ENCODE results near the gene GARNL3. TPM values are rescaled to one million over a fixed set of nuclear protein-coding genes. Genes with fewer than 3 reads are reported as not detected.

Gene GARNL3
- total RNA-seq, 1 donor, result 5.8 TPM

GRCh38 chr9:127305206-127305837 lies 40.7 kb downstream of the GARNL3 start:
- no peak overlapping the region for H3K4me2 ChIP-seq (ENCODE audit: insufficient read depth, low read length)
- H2AFZ ChIP-seq (ENCODE audit: low read length), result no peak overlapping the region
- no peak for DNase-seq (ENCODE audit: insufficient read length, low spot score, missing footprints)
- H3K4me1 ChIP-seq (ENCODE audit: insufficient read depth, low read length), result peaks cover 8% of the 10 kb centered on the region
- H3K36me3 ChIP-seq (ENCODE audit: insufficient read depth, low read length), result no peaks in the 10 kb centered on the region
- no peaks in the 10 kb centered on the region for H3K9me3 ChIP-seq (ENCODE audit: low read depth, low read length)
- H3K27ac ChIP-seq (ENCODE audit: low read depth, low read length), result no peak overlapping the region
- no peaks in the 10 kb centered on the region for H3K79me2 ChIP-seq (ENCODE audit: insufficient read depth, low read length)
- no peaks in the 10 kb centered on the region for H4K20me1 ChIP-seq (ENCODE audit: insufficient read depth, low read length)
- H3K27me3 ChIP-seq (ENCODE audit: insufficient read depth, low read length), result no peaks in the 10 kb centered on the region
- TF ChIP-seq, protein P1, sequence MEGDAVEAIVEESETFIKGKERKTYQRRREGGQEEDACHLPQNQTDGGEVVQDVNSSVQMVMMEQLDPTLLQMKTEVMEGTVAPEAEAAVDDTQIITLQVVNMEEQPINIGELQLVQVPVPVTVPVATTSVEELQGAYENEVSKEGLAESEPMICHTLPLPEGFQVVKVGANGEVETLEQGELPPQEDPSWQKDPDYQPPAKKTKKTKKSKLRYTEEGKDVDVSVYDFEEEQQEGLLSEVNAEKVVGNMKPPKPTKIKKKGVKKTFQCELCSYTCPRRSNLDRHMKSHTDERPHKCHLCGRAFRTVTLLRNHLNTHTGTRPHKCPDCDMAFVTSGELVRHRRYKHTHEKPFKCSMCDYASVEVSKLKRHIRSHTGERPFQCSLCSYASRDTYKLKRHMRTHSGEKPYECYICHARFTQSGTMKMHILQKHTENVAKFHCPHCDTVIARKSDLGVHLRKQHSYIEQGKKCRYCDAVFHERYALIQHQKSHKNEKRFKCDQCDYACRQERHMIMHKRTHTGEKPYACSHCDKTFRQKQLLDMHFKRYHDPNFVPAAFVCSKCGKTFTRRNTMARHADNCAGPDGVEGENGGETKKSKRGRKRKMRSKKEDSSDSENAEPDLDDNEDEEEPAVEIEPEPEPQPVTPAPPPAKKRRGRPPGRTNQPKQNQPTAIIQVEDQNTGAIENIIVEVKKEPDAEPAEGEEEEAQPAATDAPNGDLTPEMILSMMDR (IDR thresholded peaks at IDR 0.05; ENCODE audit: extremely low read depth, low read depth, low read length), result no peak
- H3K4me3 ChIP-seq (ENCODE audit: insufficient read depth, low read length), result no peak overlapping the region

DNA sequence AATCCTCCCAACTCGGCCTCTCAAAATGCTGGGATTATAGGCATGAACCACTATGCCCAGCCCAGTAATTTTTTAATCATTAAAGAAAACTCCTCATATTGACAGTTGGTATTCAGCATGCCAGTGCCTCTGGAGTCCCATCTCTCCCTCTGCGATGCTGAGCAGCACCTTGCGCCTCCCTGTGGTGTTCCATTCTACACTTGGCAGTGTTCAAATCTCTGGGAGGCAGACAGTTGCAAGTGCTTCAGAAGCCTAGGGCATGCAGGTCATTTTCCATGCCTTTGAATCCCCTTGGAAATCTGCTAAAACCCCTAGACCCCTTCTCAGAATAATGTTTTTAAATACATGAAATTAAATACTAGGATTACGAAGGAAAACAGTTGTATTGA lies 41.3 kb downstream of the GARNL3 start:
- no peak overlapping the region for H3K27ac ChIP-seq (ENCODE audit: low read depth, low read length)
- H3K4me2 ChIP-seq (ENCODE audit: insufficient read depth, low read length), result no peak overlapping the region
- H4K20me1 ChIP-seq (ENCODE audit: insufficient read depth, low read length), result no peaks in the 10 kb centered on the region
- H3K4me3 ChIP-seq (ENCODE audit: insufficient read depth, low read length), result no peak overlapping the region
- DNase-seq (ENCODE audit: insufficient read length, low spot score, missing footprints), result no peak
- H3K79me2 ChIP-seq (ENCODE audit: insufficient read depth, low read length), result no peaks in the 10 kb centered on the region
- H3K9me3 ChIP-seq (ENCODE audit: low read depth, low read length), result no peaks in the 10 kb centered on the region
- H3K27me3 ChIP-seq (ENCODE audit: insufficient read depth, low read length), result no peaks in the 10 kb centered on the region
- no peaks in the 10 kb centered on the region for H3K36me3 ChIP-seq (ENCODE audit: insufficient read depth, low read length)
- peaks cover 8% of the 10 kb centered on the region for H3K4me1 ChIP-seq (ENCODE audit: insufficient read depth, low read length)
- TF ChIP-seq, protein P1 (IDR thresholded peaks at IDR 0.05; ENCODE audit: extremely low read depth, low read depth, low read length), result no peak
- no peak overlapping the region for H2AFZ ChIP-seq (ENCODE audit: low read length)

GRCh38 chr9:127307802-127308201 lies 43.2 kb downstream of the GARNL3 start:
- Histone ChIP-seq H4K20me1 (ENCODE audit: insufficient read depth, low read length) (no peaks in the 10 kb centered on the region), H3K9me3 (ENCODE audit: low read depth, low read length) (no peaks in the 10 kb centered on the region), H3K4me2 (ENCODE audit: insufficient read depth, low read length) (no peak overlapping the region), H3K27me3 (ENCODE audit: insufficient read depth, low read length) (no peaks in the 10 kb centered on the region), H3K36me3 (ENCODE audit: insufficient read depth, low read length) (no peaks in the 10 kb centered on the region), H3K79me2 (ENCODE audit: insufficient read depth, low read length) (no peaks in the 10 kb centered on the region), H3K27ac (ENCODE audit: low read depth, low read length) (no peak overlapping the region), H3K4me3 (ENCODE audit: insufficient read depth, low read length) (no peak overlapping the region), H3K4me1 (ENCODE audit: insufficient read depth, low read length) (peaks cover 20% of the 10 kb centered on the region), H2AFZ (ENCODE audit: low read length) (no peak overlapping the region)
- TF ChIP-seq, protein P1 (IDR thresholded peaks at IDR 0.05; ENCODE audit: extremely low read depth, low read depth, low read length), result no peak
- no peak for DNase-seq (ENCODE audit: insufficient read length, low spot score, missing footprints)

DNA sequence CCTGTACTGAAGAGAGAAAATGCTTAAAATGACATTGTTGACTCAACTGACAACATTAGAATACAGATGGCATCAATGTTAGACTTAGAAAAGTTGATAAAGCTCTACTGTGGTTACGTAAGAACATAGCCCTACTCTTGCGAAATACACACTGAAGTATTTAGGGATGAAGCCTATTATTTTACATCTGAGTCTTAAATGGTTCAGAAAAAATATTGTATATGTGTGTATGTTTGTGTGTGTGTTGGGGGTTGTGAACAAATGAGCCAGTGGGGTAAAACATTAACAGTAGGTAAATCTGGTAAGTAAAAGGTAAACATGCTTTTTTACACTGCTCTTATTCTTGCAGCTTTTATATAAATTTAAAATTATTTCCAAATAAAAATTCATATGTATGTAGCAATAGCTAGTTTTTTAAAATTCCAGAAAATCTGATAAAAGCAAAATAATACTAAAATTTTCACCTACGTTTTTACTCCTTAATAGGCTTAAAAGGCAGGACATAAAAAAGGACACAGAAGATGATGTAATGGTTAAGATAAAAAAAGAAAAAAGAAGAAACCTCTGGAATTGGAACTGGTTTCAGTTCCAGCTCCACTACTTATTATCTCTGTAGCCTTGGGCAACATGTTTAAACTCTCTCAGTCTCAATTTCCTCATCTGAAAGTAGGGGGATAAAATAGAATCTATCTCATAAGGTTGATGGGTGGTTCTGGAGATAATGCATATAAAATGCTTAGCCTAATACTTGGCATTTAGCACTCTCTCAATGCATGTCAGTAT lies 44.3 kb downstream of the GARNL3 start:
- Histone ChIP-seq H3K27me3 (ENCODE audit: insufficient read depth, low read length) (no peaks in the 10 kb centered on the region), H3K36me3 (ENCODE audit: insufficient read depth, low read length) (no peaks in the 10 kb centered on the region), H3K27ac (ENCODE audit: low read depth, low read length) (no peak overlapping the region), H3K4me2 (ENCODE audit: insufficient read depth, low read length) (no peak overlapping the region), H3K4me3 (ENCODE audit: insufficient read depth, low read length) (no peak overlapping the region), H3K9me3 (ENCODE audit: low read depth, low read length) (no peaks in the 10 kb centered on the region), H3K4me1 (ENCODE audit: insufficient read depth, low read length) (peaks cover 20% of the 10 kb centered on the region), H2AFZ (ENCODE audit: low read length) (no peak overlapping the region), H4K20me1 (ENCODE audit: insufficient read depth, low read length) (no peaks in the 10 kb centered on the region), H3K79me2 (ENCODE audit: insufficient read depth, low read length) (no peaks in the 10 kb centered on the region)
- DNase-seq (ENCODE audit: insufficient read length, low spot score, missing footprints), result no peak
- TF ChIP-seq, protein P1 (IDR thresholded peaks at IDR 0.05; ENCODE audit: extremely low read depth, low read depth, low read length), result no peak

Measured in osteoblast (primary cell).